ENCODE data around the gene ERBB4. TPM values are rescaled to one million over a fixed set of nuclear protein-coding genes. Genes with fewer than 3 reads are reported as not detected.
A peak's percentile ranks its signal among the peaks of the same experiment; 100 is the strongest.

Gene ERBB4
- polyA plus RNA-seq, 1 experiment, result not detected

DNA sequence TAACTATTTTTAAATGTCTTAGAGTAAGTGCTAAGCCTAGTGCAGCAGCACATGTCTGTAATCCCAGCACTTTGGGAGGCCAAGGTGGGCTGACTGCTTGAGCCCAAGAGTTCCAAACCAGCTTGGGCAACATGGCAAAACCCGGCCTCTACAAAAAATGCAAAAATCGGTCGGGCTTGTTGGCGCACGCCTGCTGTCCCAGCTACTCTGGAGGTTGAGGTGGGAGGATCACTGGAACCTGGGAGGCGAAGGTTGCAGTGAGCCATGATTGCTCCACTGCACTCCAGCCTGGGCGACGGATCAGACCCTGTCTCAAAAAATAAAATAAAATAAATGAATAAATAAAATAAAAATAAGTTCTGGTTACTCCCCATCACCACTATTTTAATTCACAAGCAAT is 783.4 kb downstream of the ERBB4 start:
- Histone ChIP-seq H3K27me3 (ENCODE audit: control insufficient read depth, insufficient read depth, low read length) (no peaks in the 10 kb centered on the region), H3K27ac (ENCODE audit: low read depth, low read length) (no peak overlapping the region), H3K4me3 (ENCODE audit: low read depth, low read length) (no peak overlapping the region), H3K9me3 (ENCODE audit: control insufficient read depth, insufficient read depth, low read length) (peaks cover 3% of the 10 kb centered on the region; the same call in 1 of the 2 replicates)
- ChIA-PET POLR2A (no interaction called here), CTCF (interaction anchor here (0.9 to 1.1 kb wide), 2 partner anchors 10 to 494 kb away, joined by 3 read pairs; no protein-coding TSS in a partner anchor)
- DNase-seq (ENCODE audit: low read depth, low spot score), result no peak
- TF ChIP-seq, protein P1, sequence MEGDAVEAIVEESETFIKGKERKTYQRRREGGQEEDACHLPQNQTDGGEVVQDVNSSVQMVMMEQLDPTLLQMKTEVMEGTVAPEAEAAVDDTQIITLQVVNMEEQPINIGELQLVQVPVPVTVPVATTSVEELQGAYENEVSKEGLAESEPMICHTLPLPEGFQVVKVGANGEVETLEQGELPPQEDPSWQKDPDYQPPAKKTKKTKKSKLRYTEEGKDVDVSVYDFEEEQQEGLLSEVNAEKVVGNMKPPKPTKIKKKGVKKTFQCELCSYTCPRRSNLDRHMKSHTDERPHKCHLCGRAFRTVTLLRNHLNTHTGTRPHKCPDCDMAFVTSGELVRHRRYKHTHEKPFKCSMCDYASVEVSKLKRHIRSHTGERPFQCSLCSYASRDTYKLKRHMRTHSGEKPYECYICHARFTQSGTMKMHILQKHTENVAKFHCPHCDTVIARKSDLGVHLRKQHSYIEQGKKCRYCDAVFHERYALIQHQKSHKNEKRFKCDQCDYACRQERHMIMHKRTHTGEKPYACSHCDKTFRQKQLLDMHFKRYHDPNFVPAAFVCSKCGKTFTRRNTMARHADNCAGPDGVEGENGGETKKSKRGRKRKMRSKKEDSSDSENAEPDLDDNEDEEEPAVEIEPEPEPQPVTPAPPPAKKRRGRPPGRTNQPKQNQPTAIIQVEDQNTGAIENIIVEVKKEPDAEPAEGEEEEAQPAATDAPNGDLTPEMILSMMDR (IDR thresholded peaks at IDR 0.05; ENCODE audit: low read depth, low read length), result no peak

DNA sequence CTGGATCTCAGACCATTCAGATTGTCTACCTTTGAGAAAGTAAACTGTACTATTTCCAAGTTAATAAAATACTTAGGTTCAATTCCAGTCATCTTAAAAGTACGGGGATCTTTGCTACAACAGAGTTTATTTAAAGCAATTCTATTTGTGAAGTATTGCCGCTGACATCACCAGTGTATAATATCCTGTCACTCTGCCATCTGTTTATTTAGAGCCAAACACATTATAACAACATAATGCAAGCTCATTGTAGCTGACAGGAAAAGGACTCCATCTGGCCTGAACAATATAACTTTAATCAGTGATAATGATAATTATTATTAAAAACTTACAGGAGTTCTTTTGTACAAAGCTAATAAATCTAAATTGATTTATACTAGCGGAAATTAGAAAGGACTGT is 786.8 kb downstream of the ERBB4 start:
- no peak overlapping the region for H3K4me3 ChIP-seq (ENCODE audit: low read depth, low read length)
- CTCF ChIA-PET, result no interaction called here
- DNase-seq (ENCODE audit: low read depth, low spot score), result no peak
- H3K27ac ChIP-seq (ENCODE audit: low read depth, low read length), result no peak overlapping the region
- TF ChIP-seq, protein P1 (IDR thresholded peaks at IDR 0.05; ENCODE audit: low read depth, low read length), result no peak
- POLR2A ChIA-PET, result no interaction called here
- peaks cover 3% of the 10 kb centered on the region; the same call in 1 of the 2 replicates for H3K9me3 ChIP-seq (ENCODE audit: control insufficient read depth, insufficient read depth, low read length)
- no peaks in the 10 kb centered on the region for H3K27me3 ChIP-seq (ENCODE audit: control insufficient read depth, insufficient read depth, low read length)

DNA sequence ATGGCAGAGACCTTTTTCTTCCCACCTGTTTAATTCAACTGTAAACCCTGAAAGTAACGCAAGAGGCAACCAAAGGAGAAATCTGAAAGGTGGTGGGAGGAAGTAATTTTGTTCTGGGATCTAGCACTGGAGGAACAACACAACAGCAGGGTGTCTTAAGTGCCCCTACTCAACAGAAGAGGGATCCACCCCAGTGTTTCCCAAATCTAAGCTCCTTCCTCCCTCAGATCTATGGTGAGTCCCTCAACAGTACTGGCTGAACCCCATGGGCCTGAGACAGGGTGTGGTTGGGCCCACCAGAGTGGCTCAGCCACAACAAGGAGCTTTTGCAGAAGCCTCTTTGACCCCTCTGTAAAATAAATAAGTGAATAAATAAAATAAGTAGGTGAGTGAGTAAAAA is 790.3 kb downstream of the ERBB4 start:
- TF ChIP-seq, protein P1 (IDR thresholded peaks at IDR 0.05; ENCODE audit: low read depth, low read length), result no peak
- H3K27ac ChIP-seq (ENCODE audit: low read depth, low read length), result no peak overlapping the region
- H3K4me3 ChIP-seq (ENCODE audit: low read depth, low read length), result no peak overlapping the region
- no peaks in the 10 kb centered on the region for H3K9me3 ChIP-seq (ENCODE audit: control insufficient read depth, insufficient read depth, low read length)
- ChIA-PET CTCF (no interaction called here), POLR2A (no interaction called here)
- no peaks in the 10 kb centered on the region for H3K27me3 ChIP-seq (ENCODE audit: control insufficient read depth, insufficient read depth, low read length)
- DNase-seq (ENCODE audit: low read depth, low spot score), result no peak

DNA sequence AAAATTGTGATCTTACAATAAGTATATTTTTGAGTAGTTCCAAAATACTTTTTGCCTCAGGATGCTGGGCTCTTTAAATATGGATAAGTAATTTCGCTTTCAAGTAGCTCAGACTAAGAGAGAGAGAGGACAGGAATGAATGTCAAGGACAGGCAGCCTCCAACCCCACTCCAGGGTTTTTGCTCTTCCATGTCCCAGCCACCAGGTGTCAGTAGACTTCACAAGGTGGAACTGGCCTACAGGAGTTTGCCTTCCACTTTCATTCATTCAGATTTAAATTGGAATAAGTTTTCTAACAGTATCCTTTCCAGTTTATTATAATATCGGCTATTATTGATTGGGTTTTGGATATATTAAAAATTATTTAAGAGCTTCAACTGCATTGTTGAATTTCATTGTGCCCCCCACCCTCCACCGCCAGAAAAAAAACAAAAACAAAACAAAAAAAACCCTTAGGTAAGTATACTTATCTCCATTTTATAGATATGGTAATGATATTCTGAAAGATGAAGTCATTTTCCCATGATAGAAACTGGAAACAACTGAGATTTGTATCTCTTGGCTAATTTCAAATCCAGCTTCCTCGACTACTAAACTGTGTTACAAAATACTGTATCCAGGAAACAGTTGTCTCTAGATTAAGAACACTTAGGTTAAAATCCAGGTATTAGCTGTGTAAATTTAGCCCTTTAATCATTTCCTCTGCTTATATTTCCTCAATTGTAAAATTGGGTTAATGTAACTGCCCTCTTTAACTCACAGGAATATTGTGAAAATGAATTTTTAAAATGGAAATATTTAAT is 793.1 kb downstream of the ERBB4 start:
- ChIA-PET CTCF (interaction anchor here (0.5 to 4.9 kb wide), 40 partner anchors 8 to 1465 kb away, joined by 3 to 48 read pairs (median 4); no protein-coding TSS in a partner anchor), POLR2A (no interaction called here)
- no peaks in the 10 kb centered on the region for H3K9me3 ChIP-seq (ENCODE audit: control insufficient read depth, insufficient read depth, low read length)
- no peaks in the 10 kb centered on the region for H3K27me3 ChIP-seq (ENCODE audit: control insufficient read depth, insufficient read depth, low read length)
- no peak for DNase-seq (ENCODE audit: low read depth, low spot score)
- no peak overlapping the region for H3K27ac ChIP-seq (ENCODE audit: low read depth, low read length)
- H3K4me3 ChIP-seq (ENCODE audit: low read depth, low read length), result no peak overlapping the region
- TF ChIP-seq, protein P1 (IDR thresholded peaks at IDR 0.05; ENCODE audit: low read depth, low read length), result peak; percentile 80

DNA sequence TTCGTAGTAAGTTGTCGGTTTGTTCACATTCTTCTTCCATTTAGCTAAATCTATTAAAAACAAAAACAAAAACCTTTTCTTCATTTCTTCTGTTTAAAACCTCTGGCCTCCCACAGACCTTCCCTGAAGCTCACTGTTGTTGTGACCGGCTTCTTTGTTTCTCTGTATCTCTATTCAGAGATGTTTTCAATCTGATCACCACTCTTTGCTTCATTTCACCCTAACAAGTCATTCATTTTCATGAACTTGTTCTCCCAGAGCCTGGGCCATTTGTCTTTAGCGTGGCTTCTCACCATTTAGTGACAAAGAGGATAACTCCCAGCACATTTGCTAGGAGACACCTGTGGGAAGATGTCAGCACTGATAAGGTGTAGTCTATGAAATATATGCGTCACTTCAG is 794.2 kb downstream of the ERBB4 start:
- Histone ChIP-seq H3K27ac (ENCODE audit: low read depth, low read length) (no peak overlapping the region), H3K9me3 (ENCODE audit: control insufficient read depth, insufficient read depth, low read length) (no peaks in the 10 kb centered on the region), H3K27me3 (ENCODE audit: control insufficient read depth, insufficient read depth, low read length) (no peaks in the 10 kb centered on the region), H3K4me3 (ENCODE audit: low read depth, low read length) (no peak overlapping the region)
- TF ChIP-seq, protein P1 (IDR thresholded peaks at IDR 0.05; ENCODE audit: low read depth, low read length), result no peak
- ChIA-PET POLR2A (no interaction called here), CTCF (interaction anchor here (1.0 to 4.9 kb wide), 18 partner anchors 9 to 833 kb away, joined by 3 to 48 read pairs (median 5); no protein-coding TSS in a partner anchor)
- DNase-seq (ENCODE audit: low read depth, low spot score), result no peak
